ENCODE data around the gene GRM1. TPM values are rescaled to one million over a fixed set of nuclear protein-coding genes. Genes with fewer than 3 reads are reported as not detected.

GRM1 gene
- 200 and 255 TPM in 2 replicates for polyA plus RNA-seq

DNA sequence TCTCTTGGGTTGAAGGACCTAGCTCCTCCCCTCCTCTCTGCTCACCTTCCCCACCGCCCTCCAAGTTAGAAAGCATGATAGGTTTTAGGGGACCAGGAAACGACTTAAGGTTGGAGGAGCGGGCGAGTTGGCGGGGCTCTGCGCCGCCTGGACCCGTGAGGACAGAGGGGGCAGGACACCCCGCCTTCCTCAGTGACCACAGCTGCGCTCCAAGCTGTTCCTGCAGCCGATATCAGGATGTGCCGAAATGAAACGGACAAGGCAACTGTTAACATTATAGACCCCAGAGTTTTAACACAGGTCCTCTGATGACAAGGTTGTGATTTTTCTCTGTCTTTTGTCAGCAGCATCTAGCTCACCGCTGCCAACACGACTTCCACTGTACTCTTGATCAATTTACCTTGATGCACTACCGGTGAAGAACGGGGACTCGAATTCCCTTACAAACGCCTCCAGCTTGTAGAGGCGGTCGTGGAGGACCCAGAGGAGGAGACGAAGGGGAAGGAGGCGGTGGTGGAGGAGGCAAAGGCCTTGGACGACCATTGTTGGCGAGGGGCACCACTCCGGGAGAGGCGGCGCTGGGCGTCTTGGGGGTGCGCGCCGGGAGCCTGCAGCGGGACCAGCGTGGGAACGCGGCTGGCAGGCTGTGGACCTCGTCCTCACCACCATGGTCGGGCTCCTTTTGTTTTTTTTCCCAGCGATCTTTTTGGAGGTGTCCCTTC lies at the start of gene GRM1:
Gene GRM1 (plus strand): TSS at position 212 of the 722 bp plus-strand sequence. CDS start 456 bp downstream, at position 668.

Other genes with a start within 250 kb of the GRM1 start
- gene FBXO30, start 214.3 kb upstream of the GRM1 start, polyA plus RNA-seq, result 3.4 and 4.4 TPM in 2 replicates
- 15.7 and 16.7 TPM in 2 replicates for gene SHPRH, start 64.7 kb upstream of the GRM1 start, polyA plus RNA-seq

Data from Purkinje cell (primary cell).